GM12878 (cell line): ENCODE measurements around the gene BIRC5. TPM values are rescaled to one million over a fixed set of nuclear protein-coding genes. Genes with fewer than 3 reads are reported as not detected.

Experiments
- ATAC-seq: fragments of 200-7000 bp; cut with Tn5 transposase; 3 replicates; pipeline ENCODE4 v1.9.1; 2020; ENCODE audit warnings: mild to moderate bottlenecking, moderate library complexity
- BruUV-seq: library from RNA; stranded (reverse); fragments of 400-500 nt; replicated peaks from 2 replicates; lab custom pipeline; 2021; lab: Mats Ljungman, UMichigan
- CTCF ChIA-PET: fragments of 300-600 bp; sonication (Branson Sonifier 250); formaldehyde crosslinking; extraction: SDS; loops from one replicate; lab custom pipeline; 2021; ENCODE audit warnings: inconsistent platforms; lab: Yijun Ruan, JAX
- POLR2A ChIA-PET: fragments of 350-600 bp; formaldehyde crosslinking; extraction: SDS; loops from one replicate; lab custom pipeline; 2021; ENCODE audit warnings: inconsistent platforms; lab: Charles Lee
- RAD21 ChIA-PET: fragments of 300-600 bp; sonication (Branson Sonifier 250); formaldehyde crosslinking; loops from one replicate; lab custom pipeline; 2023; ENCODE audit warnings: antibody characterized with exemption; ENCODE audit not compliant: unreplicated experiment; lab: Charles Lee
- SMC1A ChIA-PET: fragments of 300-600 bp; sonication (Branson Sonifier 250); formaldehyde crosslinking; loops from one replicate; lab custom pipeline; 2023; ENCODE audit not compliant: unreplicated experiment, uncharacterized antibody; lab: Charles Lee
- DNase-seq: peaks from one replicate; pipeline ENCODE4 v3.0.0-alpha.2; 2011; ENCODE audit warnings: low read depth, low spot score
- FAIRE-seq: peaks from 3 replicates; lab custom pipeline; 2011; peaks lifted over from hg19 to GRCh38; lab: Jason Lieb, UNC
- H2AFZ ChIP-seq: 2 replicates; pipeline ENCODE4 v1.6.0; 2011; ENCODE audit warnings: low read depth, low read length, control low read depth; ENCODE audit not compliant: control insufficient read depth
- H3K27ac ChIP-seq: 2 replicates; pipeline ENCODE4 v1.5.1; 2011; ENCODE audit warnings: control low read depth; ENCODE audit not compliant: control insufficient read depth, insufficient read depth
- H3K27me3 ChIP-seq, 2 experiments: replicated peaks in 1 of 2; 2 replicates each; pipeline versions ENCODE4 v1.6.0 to v1.6.1; 2011; ENCODE audit warnings: low read length in 1 of 2; ENCODE audit not compliant: control insufficient read depth in 2 of 2, insufficient read depth in 2 of 2
- H3K36me3 ChIP-seq, 2 experiments: 2 replicates each; pipeline ENCODE4 v1.5.1; 2011; ENCODE audit warnings: low read length in 1 of 2; ENCODE audit not compliant: control insufficient read depth in 2 of 2, insufficient read depth in 2 of 2
- H3K4me1 ChIP-seq: 2 replicates; pipeline ENCODE4 v1.6.1; 2011; ENCODE audit warnings: mild to moderate bottlenecking, low read length, moderate library complexity, mixed read lengths; ENCODE audit not compliant: control insufficient read depth, insufficient read depth
- H3K4me2 ChIP-seq: 2 replicates; pipeline ENCODE4 v1.6.0; 2011; ENCODE audit warnings: control low read depth; ENCODE audit not compliant: control insufficient read depth, insufficient read depth
- H3K4me3 ChIP-seq: fragments of 200-600 bp; sonication (generic); 2 replicates; pipeline ENCODE4 v1.5.1; 2016
- H3K79me2 ChIP-seq: 2 replicates; pipeline ENCODE4 v1.6.0; 2011; ENCODE audit warnings: low read length; ENCODE audit not compliant: control insufficient read depth, insufficient read depth
- H3K9ac ChIP-seq: 2 replicates; pipeline ENCODE4 v1.8.0; 2011; ENCODE audit warnings: low read length, control low read depth, mixed read lengths; ENCODE audit not compliant: control insufficient read depth, insufficient read depth
- H3K9me3 ChIP-seq: replicated peaks from 3 replicates; pipeline ENCODE4 v1.5.1; 2011; ENCODE audit warnings: mild to moderate bottlenecking, low read length; ENCODE audit not compliant: control insufficient read depth, insufficient read depth
- H4K20me1 ChIP-seq: 2 replicates; pipeline ENCODE4 v1.6.0; 2011; ENCODE audit not compliant: control insufficient read depth, insufficient read depth
- BACH1 ChIP-seq: fragments of 450-650 bp; IDR thresholded peaks from 2 replicates; pipeline ENCODE4 v1.6.1; 2017; ENCODE audit warnings: mild to moderate bottlenecking, borderline replicate concordance
- BRCA1 ChIP-seq: IDR thresholded peaks from 2 replicates; pipeline ENCODE4 v1.6.1; 2011; ENCODE audit warnings: low read depth, low read length, improper control_type of control experiment
- EZH2 ChIP-seq: IDR thresholded peaks from 2 replicates; pipeline ENCODE4 v1.6.1; 2012; ENCODE audit warnings: low read depth, mild to moderate bottlenecking, control low read depth, inconsistent platforms, low read length, borderline replicate concordance; ENCODE audit not compliant: control insufficient read depth
- HCFC1 ChIP-seq: fragments of 150-350 bp; IDR thresholded peaks from 2 replicates; pipeline ENCODE4 v1.6.1; 2014; ENCODE audit warnings: low read length
- MEF2A ChIP-seq: IDR thresholded peaks from 2 replicates; pipeline ENCODE4 v1.6.1; 2011; ENCODE audit warnings: low read depth, mild to moderate bottlenecking, low read length, moderate library complexity; ENCODE audit not compliant: insufficient read depth
- YBX1 ChIP-seq: fragments of 450-650 bp; IDR thresholded peaks from 2 replicates; pipeline ENCODE4 v1.6.1; 2016; ENCODE audit warnings: antibody characterized with exemption
- ZBTB40 ChIP-seq: fragments of 450-650 bp; IDR thresholded peaks from 2 replicates; pipeline ENCODE4 v1.6.1; 2016; ENCODE audit warnings: mild to moderate bottlenecking, moderate library complexity, borderline replicate concordance
- WGBS: methylation state at CpG from one replicate; pipeline ENCODE4 v1.1.6; 2016; ENCODE audit warnings: low lambda C conversion rate; ENCODE audit not compliant: insufficient replicate concordance, insufficient coverage; ENCODE audit errors: missing lambda C conversion rate; 5-methylcytosine and 5-hydroxymethylcytosine counted together
- in situ Hi-C: fragments of 300-500 bp; cut with MboI; formaldehyde crosslinking; loops from 9 replicates; pipeline ENCODE4 v1.14.3; 2018; ENCODE audit warnings: mixed read lengths
- intact Hi-C: fragments of 100-400 bp; cut with micrococcal nuclease; formaldehyde crosslinking; loops from one replicate; pipeline ENCODE4 v1.14.2; 2022; ENCODE audit not compliant: unreplicated experiment
- polyA plus RNA-seq, 11 experiments: library from polyadenylated mRNA; depleted of rRNA in 4 of 11; unstranded in 6 of 11; stranded (reverse) in 5 of 11; fragments of >200 nt; fragmentation: Nextera tagmentation in 4 of 11; fragmentation: Illumina TruSeq in 1 of 11; extraction: Ambion mirVana in 4 of 11; extraction: Trizol in 1 of 11; gene quantifications; 1 replicate in 1 of 11; 2 replicates in 10 of 11; pipeline versions ENCODE4 v1.2.1 to v1.2.3, GENCODE V29; 2011 to 2016; ENCODE audit warnings: inconsistent platforms in 2 of 11, missing spikeins in 2 of 11, low read depth in 1 of 11
- total RNA-seq, 4 experiments: library from RNA; depleted of rRNA in 3 of 4; stranded (reverse); fragments of >200 nt in 3 of 4; fragmentation: Illumina TruSeq in 1 of 4; extraction: Trizol in 1 of 4; gene quantifications; 2 replicates each; pipeline versions ENCODE4 v1.2.1 to v1.2.3, GENCODE V29; 2013 to 2021
- TF ChIP-seq, protein P1 (sequence below): IDR thresholded peaks from 2 replicates; pipeline ENCODE4 v1.6.1; 2011; ENCODE audit warnings: borderline replicate concordance, low read depth, mild to moderate bottlenecking, moderate library complexity, mixed read lengths, low read length; ENCODE audit not compliant: insufficient read depth; ENCODE audit errors: extremely low read length
- TF ChIP-seq, protein P2 (sequence below): fragments of 450-650 bp; formaldehyde crosslinking; IDR thresholded peaks from 2 replicates; pipeline ENCODE4 v1.4.0; 2022; ENCODE audit warnings: mild to moderate bottlenecking, moderate library complexity

Gene BIRC5
- total and polyA plus RNA-seq, 10 of the 15 experiments (the other 5 are each of a cell fraction or from before 2014, with no cell fraction given): 41.0 to 175 (median 90.8) TPM

DNA sequence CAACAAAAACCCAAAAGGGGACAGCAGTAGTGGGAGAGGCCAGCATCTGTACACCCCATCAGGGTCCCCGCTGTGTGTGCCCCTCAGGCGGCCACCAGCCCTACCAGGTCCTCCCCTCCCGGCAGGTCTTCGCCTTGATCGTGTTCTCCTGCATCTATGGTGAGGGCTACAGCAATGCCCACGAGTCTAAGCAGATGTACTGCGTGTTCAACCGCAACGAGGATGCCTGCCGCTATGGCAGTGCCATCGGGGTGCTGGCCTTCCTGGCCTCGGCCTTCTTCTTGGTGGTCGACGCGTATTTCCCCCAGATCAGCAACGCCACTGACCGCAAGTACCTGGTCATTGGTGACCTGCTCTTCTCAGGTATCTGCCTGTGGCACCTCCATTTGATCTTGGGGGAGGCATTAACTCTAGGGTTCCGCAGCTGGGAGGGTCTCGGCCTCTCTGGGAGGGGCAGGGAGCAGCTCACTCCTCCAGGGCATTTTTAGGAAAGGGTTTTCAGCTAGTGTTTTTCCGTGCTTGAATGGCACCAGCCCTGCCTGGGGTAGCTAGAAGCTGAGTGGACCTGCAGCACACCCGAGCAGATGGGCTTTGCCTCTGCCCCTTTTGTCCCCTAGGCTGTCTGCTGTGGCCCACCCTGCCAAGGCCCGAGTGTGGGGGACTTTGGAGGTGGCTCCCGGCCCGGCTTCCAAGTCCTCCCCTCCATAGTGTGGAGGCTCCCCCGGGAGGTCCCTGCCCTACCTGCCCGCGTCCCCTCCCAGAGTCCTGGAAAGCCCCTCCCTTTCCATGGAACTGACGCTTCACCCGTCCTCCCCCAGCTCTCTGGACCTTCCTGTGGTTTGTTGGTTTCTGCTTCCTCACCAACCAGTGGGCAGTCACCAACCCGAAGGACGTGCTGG is 43.1 kb upstream of the BIRC5 start:
- no peak overlapping the region for H2AFZ ChIP-seq
- in situ Hi-C loops (loop anchor here (25.0 kb wide), 1 partner anchor 1909 kb away; the partner anchor contains the start of gene UBALD2), intact Hi-C loops (no loop called here)
- ChIA-PET SMC1A (interaction anchor here (0.8 to 2.6 kb wide), 10 partner anchors 10 to 45 kb away, joined by 3 to 11 read pairs (median 5); partner anchors contain the start of gene TMC8), POLR2A (interaction anchor here (0.6 to 8.7 kb wide), 10 partner anchors 12 to 1980 kb away, joined by 3 to 85 read pairs (median 8); partner anchors contain the start of genes TMC6 and TMC8), CTCF (interaction anchor here (1.0 to 9.0 kb wide), 3 partner anchors 35 to 81 kb away, joined by 3 to 132 read pairs (median 100); partner anchors contain the start of genes TMC6 and TMC8), RAD21 (interaction anchor here (1.0 to 8.6 kb wide), 6 partner anchors 19 to 80 kb away, joined by 3 to 83 read pairs (median 5); no protein-coding TSS in a partner anchor)
- FAIRE-seq: no peak
- H3K27me3 ChIP-seq: no peaks in the 10 kb centered on the region
- H3K4me3 ChIP-seq: peak overlapping the region; percentile 70
- H3K4me2 ChIP-seq: peak overlapping the region; percentile 96
- DNase-seq: no peak
- no peaks in the 10 kb centered on the region; the same call in 1 of the 2 replicates for H4K20me1 ChIP-seq
- peaks cover 0 to 26% of the 10 kb centered on the region in 2 experiments; a peak in 3 of 4 replicates for H3K36me3 ChIP-seq
- peaks cover 53% of the 10 kb centered on the region for H3K4me1 ChIP-seq
- peak overlapping the region; percentile 86 for H3K27ac ChIP-seq
- no peaks in the 10 kb centered on the region for H3K9me3 ChIP-seq
- WGBS: 44% methylated on average over 31 of the region's 31 CpGs
- peak overlapping the region; percentile 62 for H3K9ac ChIP-seq
- peaks cover 59% of the 10 kb centered on the region for H3K79me2 ChIP-seq
- TSS peak; percentile 43 for BruUV-seq
- no peak for ATAC-seq
- TF ChIP-seq EZH2: no peak
- TF ChIP-seq, protein P1, sequence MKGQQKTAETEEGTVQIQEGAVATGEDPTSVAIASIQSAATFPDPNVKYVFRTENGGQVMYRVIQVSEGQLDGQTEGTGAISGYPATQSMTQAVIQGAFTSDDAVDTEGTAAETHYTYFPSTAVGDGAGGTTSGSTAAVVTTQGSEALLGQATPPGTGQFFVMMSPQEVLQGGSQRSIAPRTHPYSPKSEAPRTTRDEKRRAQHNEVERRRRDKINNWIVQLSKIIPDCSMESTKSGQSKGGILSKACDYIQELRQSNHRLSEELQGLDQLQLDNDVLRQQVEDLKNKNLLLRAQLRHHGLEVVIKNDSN: no peak
- no peak for TF ChIP-seq BRCA1
- TF ChIP-seq ZBTB40: 0 out of 2 replicates have a peak, but pooled peaks have one; percentile 15
- TF ChIP-seq MEF2A: no peak
- TF ChIP-seq, protein P2, sequence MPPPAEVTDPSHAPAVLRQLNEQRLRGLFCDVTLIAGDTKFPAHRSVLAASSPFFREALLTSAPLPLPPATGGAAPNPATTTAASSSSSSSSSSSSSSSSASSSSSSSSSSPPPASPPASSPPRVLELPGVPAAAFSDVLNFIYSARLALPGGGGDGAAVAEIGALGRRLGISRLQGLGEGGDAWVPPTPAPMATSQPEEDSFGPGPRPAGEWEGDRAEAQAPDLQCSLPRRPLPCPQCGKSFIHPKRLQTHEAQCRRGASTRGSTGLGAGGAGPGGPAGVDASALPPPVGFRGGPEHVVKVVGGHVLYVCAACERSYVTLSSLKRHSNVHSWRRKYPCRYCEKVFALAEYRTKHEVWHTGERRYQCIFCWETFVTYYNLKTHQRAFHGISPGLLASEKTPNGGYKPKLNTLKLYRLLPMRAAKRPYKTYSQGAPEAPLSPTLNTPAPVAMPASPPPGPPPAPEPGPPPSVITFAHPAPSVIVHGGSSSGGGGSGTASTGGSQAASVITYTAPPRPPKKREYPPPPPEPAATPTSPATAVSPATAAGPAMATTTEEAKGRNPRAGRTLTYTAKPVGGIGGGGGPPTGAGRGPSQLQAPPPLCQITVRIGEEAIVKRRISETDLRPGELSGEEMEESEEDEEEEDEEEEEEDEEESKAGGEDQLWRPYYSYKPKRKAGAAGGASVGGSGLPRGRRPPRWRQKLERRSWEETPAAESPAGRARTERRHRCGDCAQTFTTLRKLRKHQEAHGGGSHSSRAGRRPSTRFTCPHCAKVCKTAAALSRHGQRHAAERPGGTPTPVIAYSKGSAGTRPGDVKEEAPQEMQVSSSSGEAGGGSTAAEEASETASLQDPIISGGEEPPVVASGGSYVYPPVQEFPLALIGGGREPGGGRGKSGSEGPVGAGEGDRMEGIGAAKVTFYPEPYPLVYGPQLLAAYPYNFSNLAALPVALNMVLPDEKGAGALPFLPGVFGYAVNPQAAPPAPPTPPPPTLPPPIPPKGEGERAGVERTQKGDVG (CRISPR knock-in tag): no peak
- no peak for TF ChIP-seq YBX1
- peak; percentile 34; the same call in 1 of the 2 replicates for TF ChIP-seq BACH1
- no peak for TF ChIP-seq HCFC1
